ENCODE data around the gene PSD4.

PSD4 gene

DNA sequence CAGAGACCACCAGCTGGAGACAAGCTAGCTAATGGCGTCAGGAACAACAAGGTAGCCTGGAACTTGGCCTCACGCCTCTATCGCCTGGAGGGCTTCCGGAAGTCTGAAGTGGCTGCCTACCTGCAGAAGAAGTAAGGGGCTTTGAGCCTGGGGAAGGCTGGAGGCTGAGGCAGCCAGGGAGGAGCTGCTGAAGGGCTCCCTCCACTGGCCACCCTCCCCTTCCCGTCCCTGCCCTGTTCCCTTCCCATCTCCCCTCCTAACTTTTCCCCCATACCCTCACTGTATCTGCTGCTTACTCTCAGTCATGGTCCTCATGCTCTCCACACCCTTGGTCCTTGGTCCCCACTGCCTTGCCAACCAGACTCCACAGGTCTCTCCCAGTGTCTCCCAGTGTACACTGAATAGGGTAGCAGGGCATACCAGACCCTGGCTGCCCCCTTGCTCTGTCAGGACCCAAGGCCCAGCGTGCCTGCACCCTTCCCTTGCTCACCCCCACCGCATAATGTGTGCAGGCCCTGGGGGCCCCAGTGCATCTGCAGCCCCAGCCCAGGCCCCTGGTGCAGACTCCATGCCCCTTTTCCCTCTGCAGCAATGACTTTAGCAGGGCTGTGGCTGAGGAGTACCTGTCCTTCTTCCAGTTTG, 18.8 kb downstream of the PSD4 start:
- H3K27me3 ChIP-seq (ENCODE audit: insufficient read depth, poor library complexity, severe bottlenecking): no peaks in the 10 kb centered on the region
- DNase-seq (ENCODE audit: low read depth in 1 of 2, low spot score in 1 of 2): no peak
- no peak overlapping the region for H3K27ac ChIP-seq (replicated peaks)
- H3K4me3 ChIP-seq (replicated peaks; ENCODE audit: insufficient read depth, low read length): no peak overlapping the region
- TF ChIP-seq SPI1 (IDR thresholded peaks at IDR 0.05; ENCODE audit: borderline replicate concordance, low read depth) (no peak), POLR2AphosphoS5 (IDR thresholded peaks at IDR 0.05; ENCODE audit: low read depth) (no peak), GABPA (IDR thresholded peaks at IDR 0.05; ENCODE audit: low read depth) (no peak)
- TF ChIP-seq, protein P1, sequence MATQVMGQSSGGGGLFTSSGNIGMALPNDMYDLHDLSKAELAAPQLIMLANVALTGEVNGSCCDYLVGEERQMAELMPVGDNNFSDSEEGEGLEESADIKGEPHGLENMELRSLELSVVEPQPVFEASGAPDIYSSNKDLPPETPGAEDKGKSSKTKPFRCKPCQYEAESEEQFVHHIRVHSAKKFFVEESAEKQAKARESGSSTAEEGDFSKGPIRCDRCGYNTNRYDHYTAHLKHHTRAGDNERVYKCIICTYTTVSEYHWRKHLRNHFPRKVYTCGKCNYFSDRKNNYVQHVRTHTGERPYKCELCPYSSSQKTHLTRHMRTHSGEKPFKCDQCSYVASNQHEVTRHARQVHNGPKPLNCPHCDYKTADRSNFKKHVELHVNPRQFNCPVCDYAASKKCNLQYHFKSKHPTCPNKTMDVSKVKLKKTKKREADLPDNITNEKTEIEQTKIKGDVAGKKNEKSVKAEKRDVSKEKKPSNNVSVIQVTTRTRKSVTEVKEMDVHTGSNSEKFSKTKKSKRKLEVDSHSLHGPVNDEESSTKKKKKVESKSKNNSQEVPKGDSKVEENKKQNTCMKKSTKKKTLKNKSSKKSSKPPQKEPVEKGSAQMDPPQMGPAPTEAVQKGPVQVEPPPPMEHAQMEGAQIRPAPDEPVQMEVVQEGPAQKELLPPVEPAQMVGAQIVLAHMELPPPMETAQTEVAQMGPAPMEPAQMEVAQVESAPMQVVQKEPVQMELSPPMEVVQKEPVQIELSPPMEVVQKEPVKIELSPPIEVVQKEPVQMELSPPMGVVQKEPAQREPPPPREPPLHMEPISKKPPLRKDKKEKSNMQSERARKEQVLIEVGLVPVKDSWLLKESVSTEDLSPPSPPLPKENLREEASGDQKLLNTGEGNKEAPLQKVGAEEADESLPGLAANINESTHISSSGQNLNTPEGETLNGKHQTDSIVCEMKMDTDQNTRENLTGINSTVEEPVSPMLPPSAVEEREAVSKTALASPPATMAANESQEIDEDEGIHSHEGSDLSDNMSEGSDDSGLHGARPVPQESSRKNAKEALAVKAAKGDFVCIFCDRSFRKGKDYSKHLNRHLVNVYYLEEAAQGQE (IDR thresholded peaks at IDR 0.05; ENCODE audit: insufficient replicate concordance, low read depth): no peak
- TF ChIP-seq, protein P2, sequence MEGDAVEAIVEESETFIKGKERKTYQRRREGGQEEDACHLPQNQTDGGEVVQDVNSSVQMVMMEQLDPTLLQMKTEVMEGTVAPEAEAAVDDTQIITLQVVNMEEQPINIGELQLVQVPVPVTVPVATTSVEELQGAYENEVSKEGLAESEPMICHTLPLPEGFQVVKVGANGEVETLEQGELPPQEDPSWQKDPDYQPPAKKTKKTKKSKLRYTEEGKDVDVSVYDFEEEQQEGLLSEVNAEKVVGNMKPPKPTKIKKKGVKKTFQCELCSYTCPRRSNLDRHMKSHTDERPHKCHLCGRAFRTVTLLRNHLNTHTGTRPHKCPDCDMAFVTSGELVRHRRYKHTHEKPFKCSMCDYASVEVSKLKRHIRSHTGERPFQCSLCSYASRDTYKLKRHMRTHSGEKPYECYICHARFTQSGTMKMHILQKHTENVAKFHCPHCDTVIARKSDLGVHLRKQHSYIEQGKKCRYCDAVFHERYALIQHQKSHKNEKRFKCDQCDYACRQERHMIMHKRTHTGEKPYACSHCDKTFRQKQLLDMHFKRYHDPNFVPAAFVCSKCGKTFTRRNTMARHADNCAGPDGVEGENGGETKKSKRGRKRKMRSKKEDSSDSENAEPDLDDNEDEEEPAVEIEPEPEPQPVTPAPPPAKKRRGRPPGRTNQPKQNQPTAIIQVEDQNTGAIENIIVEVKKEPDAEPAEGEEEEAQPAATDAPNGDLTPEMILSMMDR (IDR thresholded peaks at IDR 0.05; ENCODE audit: insufficient read depth, low read length): no peak

DNA sequence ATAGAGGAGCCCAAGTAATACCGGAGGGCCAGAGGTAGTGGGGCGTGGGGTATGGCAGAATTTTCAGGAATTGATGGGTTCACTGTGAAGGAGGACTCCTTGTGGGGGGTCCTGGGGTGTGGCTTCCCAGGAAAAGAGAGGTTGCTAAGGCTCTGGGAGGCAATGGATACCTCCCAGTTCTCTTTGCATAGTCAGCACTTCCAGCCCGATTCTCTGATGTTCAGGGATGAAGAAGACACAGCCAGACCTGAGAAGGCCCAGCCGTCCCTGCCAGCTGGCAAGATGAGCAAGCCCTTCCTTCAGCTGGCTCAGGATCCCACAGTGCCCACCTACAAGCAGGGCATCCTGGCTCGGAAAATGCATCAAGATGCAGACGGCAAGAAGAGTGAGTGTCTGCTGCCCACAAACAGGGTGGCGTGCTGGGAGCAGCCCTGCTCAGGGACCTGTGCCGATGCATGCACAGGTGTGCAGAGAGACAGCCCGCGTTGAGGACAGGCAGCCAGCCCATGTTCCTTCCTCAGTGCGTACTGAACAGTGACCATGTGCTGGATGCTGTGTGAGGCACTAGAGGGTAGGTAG, 22.2 kb downstream of the PSD4 start:
- H3K4me3 ChIP-seq (replicated peaks; ENCODE audit: insufficient read depth, low read length): no peak overlapping the region
- TF ChIP-seq, protein P1 (IDR thresholded peaks at IDR 0.05; ENCODE audit: insufficient replicate concordance, low read depth): no peak
- TF ChIP-seq SPI1 (IDR thresholded peaks at IDR 0.05; ENCODE audit: borderline replicate concordance, low read depth) (no peak), GABPA (IDR thresholded peaks at IDR 0.05; ENCODE audit: low read depth) (no peak), POLR2AphosphoS5 (IDR thresholded peaks at IDR 0.05; ENCODE audit: low read depth) (no peak)
- TF ChIP-seq, protein P2 (IDR thresholded peaks at IDR 0.05; ENCODE audit: insufficient read depth, low read length): no peak
- no peak for DNase-seq (ENCODE audit: low read depth in 1 of 2, low spot score in 1 of 2)
- H3K27me3 ChIP-seq (ENCODE audit: insufficient read depth, poor library complexity, severe bottlenecking): no peaks in the 10 kb centered on the region
- H3K27ac ChIP-seq (replicated peaks): no peak overlapping the region

DNA sequence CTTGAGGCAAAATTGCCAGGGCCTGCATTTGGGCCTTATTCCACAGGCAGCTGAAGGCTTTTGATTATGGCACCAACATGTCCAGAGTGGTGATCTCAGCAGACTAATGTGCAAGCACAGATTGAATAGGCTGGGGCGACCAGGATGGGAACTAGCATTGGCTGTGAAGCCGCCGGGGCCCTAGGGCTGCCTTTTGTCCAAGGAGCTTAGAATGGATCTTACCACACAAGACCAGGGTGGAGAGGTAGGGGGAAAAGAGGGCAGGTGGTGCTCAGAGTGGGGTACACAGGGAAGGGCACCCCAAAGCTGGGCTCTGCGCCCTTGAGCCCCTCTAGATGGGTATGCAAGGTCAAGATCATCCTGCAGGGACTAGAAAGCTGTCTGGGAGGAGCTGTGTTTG, 23.1 kb downstream of the PSD4 start:
- no peak for TF ChIP-seq POLR2AphosphoS5 (IDR thresholded peaks at IDR 0.05; ENCODE audit: low read depth)
- TF ChIP-seq GABPA (IDR thresholded peaks at IDR 0.05; ENCODE audit: low read depth): no peak
- TF ChIP-seq, protein P1 (IDR thresholded peaks at IDR 0.05; ENCODE audit: insufficient replicate concordance, low read depth): no peak
- no peak for TF ChIP-seq SPI1 (IDR thresholded peaks at IDR 0.05; ENCODE audit: borderline replicate concordance, low read depth)
- TF ChIP-seq, protein P2 (IDR thresholded peaks at IDR 0.05; ENCODE audit: insufficient read depth, low read length): no peak
- H3K4me3 ChIP-seq (replicated peaks; ENCODE audit: insufficient read depth, low read length): no peak overlapping the region
- no peaks in the 10 kb centered on the region for H3K27me3 ChIP-seq (ENCODE audit: insufficient read depth, poor library complexity, severe bottlenecking)
- no peak overlapping the region for H3K27ac ChIP-seq (replicated peaks)
- no peak for DNase-seq (ENCODE audit: low read depth in 1 of 2, low spot score in 1 of 2)
